Measurements from ENCODE around the gene VAT1L. TPM values are rescaled to one million over a fixed set of nuclear protein-coding genes. Genes with fewer than 3 reads are reported as not detected.
"Not testable (repeated sequence)": the region's sequence is repeated elsewhere in the genome, so short reads cannot be mapped to it uniquely, and the experiment has no call there.

The VAT1L gene
- total RNA-seq, 1 donor from 2014 or later = 6.4 TPM

DNA sequence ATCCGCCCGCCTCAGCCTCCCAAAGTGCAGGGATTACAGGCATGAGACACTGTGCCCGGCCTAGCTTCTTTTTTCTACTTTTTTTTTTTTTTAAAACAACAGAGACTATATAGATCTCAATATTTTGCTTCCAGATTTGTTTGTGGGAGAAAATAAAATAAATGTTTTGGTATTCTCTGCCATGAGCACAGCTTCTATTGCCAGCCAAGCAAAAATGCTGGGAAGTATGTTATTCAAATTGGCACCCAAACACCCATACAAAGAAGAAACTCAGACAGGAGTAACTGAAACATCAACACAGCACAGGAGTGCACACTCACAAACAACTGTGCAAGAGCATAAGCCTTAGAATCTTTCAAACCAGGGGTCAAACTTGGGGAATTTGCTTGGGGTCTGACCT, 196.7 kb downstream of the VAT1L start:
- no peak overlapping the region for H3K4me3 ChIP-seq
- intact Hi-C loops (cut with DNase I) = no loop called here
- H3K36me3 ChIP-seq = no peaks in the 10 kb centered on the region
- H3K27ac ChIP-seq = no peak overlapping the region
- TF ChIP-seq CTCF (IDR thresholded peaks at IDR 0.05) (no peak), POLR2AphosphoS5 (IDR thresholded peaks at IDR 0.05; ENCODE audit: insufficient read depth in 1 of 2, low read depth in 1 of 2) (no peak), POLR2A (IDR thresholded peaks at IDR 0.05) (no peak)
- H3K27me3 ChIP-seq = no peaks in the 10 kb centered on the region
- no peak for DNase-seq (ENCODE audit: extremely low spot score in 2 of 2)
- no peaks in the 10 kb centered on the region for H3K9me3 ChIP-seq
- peaks cover 10% of the 10 kb centered on the region for H3K4me1 ChIP-seq

- Histone ChIP-seq H3K4me1 (peaks cover 10% of the 10 kb centered on the region), H3K9me3 (no peaks in the 10 kb centered on the region), H3K36me3 (no peaks in the 10 kb centered on the region), H3K27me3 (no peaks in the 10 kb centered on the region), H3K4me3 (no peak overlapping the region), H3K27ac (no peak overlapping the region)
- intact Hi-C loops (cut with DNase I) = no loop called here
- TF ChIP-seq POLR2A (IDR thresholded peaks at IDR 0.05) (no peak), POLR2AphosphoS5 (IDR thresholded peaks at IDR 0.05; ENCODE audit: insufficient read depth in 1 of 2, low read depth in 1 of 2) (no peak), CTCF (IDR thresholded peaks at IDR 0.05) (no peak)
- no peak for DNase-seq (ENCODE audit: extremely low spot score in 2 of 2)
Measured at GRCh38 chr16:77986011-77986740, 197.8 kb downstream of the VAT1L start.

GRCh38 chr16:77987810-77988209, 199.4 kb downstream of the VAT1L start:
- no peaks in the 10 kb centered on the region for H3K9me3 ChIP-seq
- no peak for TF ChIP-seq POLR2AphosphoS5 (IDR thresholded peaks at IDR 0.05; ENCODE audit: insufficient read depth in 1 of 2, low read depth in 1 of 2)
- no peak for TF ChIP-seq CTCF (IDR thresholded peaks at IDR 0.05)
- no peak for TF ChIP-seq POLR2A (IDR thresholded peaks at IDR 0.05)
- H3K4me3 ChIP-seq = no peak overlapping the region
- H3K27ac ChIP-seq = peak overlapping the region; percentile 44
- H3K27me3 ChIP-seq = no peaks in the 10 kb centered on the region
- no peak for DNase-seq (ENCODE audit: extremely low spot score in 2 of 2)
- intact Hi-C loops (cut with DNase I) = no loop called here
- peaks cover 16% of the 10 kb centered on the region for H3K4me1 ChIP-seq
- H3K36me3 ChIP-seq = no peaks in the 10 kb centered on the region

DNA sequence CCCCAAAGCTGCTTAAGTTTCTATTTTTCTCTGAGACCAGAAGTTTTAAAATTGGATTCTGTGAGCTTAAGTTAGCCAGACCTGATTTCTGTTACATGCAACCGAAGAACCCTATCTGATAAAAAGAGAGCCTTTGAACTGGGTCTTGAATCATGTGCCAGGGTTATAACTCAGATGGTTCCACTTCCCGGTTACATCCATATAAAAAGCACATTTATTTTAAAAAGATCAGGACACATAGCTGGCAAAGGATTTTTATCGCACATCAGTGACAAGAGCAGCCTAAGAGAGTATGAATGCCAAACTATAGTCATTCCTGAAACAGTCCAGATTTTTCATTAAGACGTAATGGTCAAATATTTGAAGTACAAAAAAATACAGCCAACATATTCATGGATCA, 201.5 kb downstream of the VAT1L start:
- intact Hi-C loops (cut with DNase I) = no loop called here
- H3K4me3 ChIP-seq = no peak overlapping the region
- no peak for TF ChIP-seq POLR2AphosphoS5 (IDR thresholded peaks at IDR 0.05; ENCODE audit: insufficient read depth in 1 of 2, low read depth in 1 of 2)
- H3K27ac ChIP-seq = no peak overlapping the region
- H3K36me3 ChIP-seq = no peaks in the 10 kb centered on the region
- DNase-seq (ENCODE audit: extremely low spot score in 2 of 2) = no peak
- H3K27me3 ChIP-seq = no peaks in the 10 kb centered on the region
- peaks cover 29% of the 10 kb centered on the region for H3K4me1 ChIP-seq
- no peaks in the 10 kb centered on the region for H3K9me3 ChIP-seq

- Histone ChIP-seq H3K4me1 (peaks cover 29% of the 10 kb centered on the region), H3K9me3 (no peaks in the 10 kb centered on the region), H3K4me3 (no peak overlapping the region), H3K27me3 (no peaks in the 10 kb centered on the region), H3K27ac (no peak overlapping the region), H3K36me3 (no peaks in the 10 kb centered on the region)
- intact Hi-C loops (cut with DNase I) = no loop called here
- TF ChIP-seq CTCF (IDR thresholded peaks at IDR 0.05) (no peak), POLR2AphosphoS5 (IDR thresholded peaks at IDR 0.05; ENCODE audit: insufficient read depth in 1 of 2, low read depth in 1 of 2) (no peak), POLR2A (IDR thresholded peaks at IDR 0.05) (no peak)
- no peak for DNase-seq (ENCODE audit: extremely low spot score in 2 of 2)
Measured at GRCh38 chr16:77991701-77992100, 203.3 kb downstream of the VAT1L start.

DNA sequence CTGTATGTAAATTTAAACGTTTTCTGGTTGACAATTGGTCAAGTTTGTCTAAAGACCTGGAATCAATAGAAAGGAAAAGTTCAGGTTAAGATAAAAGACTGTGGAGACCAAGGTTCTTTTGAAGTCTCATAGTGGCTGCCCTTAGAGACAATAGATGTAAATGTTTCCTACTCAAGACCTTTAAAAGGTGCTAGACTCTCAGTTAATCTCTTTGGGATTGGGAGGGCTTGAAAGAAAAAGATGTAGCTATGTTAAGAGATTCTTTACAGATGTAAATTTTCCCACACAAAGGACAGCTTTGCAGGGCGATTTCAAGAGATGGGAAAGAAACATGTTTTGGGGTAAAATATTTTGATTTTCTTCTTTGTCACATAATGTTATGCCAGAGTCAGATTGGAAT, 204.0 kb downstream of the VAT1L start:
- DNase-seq (ENCODE audit: extremely low spot score in 2 of 2); intact Hi-C loops (cut with DNase I); H3K4me3 ChIP-seq; H3K9me3 ChIP-seq; H3K36me3 ChIP-seq; H3K27me3 ChIP-seq: not testable (repeated sequence)
- H3K4me1 ChIP-seq = peaks cover 29% of the 10 kb centered on the region
- H3K27ac ChIP-seq = peak overlapping the region; percentile 83

All from vagina (tissue), 2 donors.